Measurements from ENCODE around the gene PRPF31. TPM values are rescaled to one million over a fixed set of nuclear protein-coding genes. Genes with fewer than 3 reads are reported as not detected.
A peak's percentile ranks its signal among the peaks of the same experiment; 100 is the strongest.

PRPF31 gene
- total and polyA plus RNA-seq, 3 donors from 2014 or later = 56.4 to 66.6 (median 60.1) TPM

- Histone ChIP-seq H3K4me1 (peaks cover 20% of the 10 kb centered on the region), H3K36me3 (ENCODE audit: low read depth, missing control alignments) (no peaks in the 10 kb centered on the region), H3K9me3 (no peaks in the 10 kb centered on the region), H3K4me3 (peak overlapping the region; percentile 76 to 78), H3K27ac (peak overlapping the region; percentile 93 to 97), H3K27me3 (no peaks in the 10 kb centered on the region)
- WGBS, 2 donors = 7% methylated on average over 19 of the region's 19 CpGs
- DNase-seq = no peak
- TF ChIP-seq, protein P1, sequence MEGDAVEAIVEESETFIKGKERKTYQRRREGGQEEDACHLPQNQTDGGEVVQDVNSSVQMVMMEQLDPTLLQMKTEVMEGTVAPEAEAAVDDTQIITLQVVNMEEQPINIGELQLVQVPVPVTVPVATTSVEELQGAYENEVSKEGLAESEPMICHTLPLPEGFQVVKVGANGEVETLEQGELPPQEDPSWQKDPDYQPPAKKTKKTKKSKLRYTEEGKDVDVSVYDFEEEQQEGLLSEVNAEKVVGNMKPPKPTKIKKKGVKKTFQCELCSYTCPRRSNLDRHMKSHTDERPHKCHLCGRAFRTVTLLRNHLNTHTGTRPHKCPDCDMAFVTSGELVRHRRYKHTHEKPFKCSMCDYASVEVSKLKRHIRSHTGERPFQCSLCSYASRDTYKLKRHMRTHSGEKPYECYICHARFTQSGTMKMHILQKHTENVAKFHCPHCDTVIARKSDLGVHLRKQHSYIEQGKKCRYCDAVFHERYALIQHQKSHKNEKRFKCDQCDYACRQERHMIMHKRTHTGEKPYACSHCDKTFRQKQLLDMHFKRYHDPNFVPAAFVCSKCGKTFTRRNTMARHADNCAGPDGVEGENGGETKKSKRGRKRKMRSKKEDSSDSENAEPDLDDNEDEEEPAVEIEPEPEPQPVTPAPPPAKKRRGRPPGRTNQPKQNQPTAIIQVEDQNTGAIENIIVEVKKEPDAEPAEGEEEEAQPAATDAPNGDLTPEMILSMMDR (IDR thresholded peaks at IDR 0.05) = no peak
- TF ChIP-seq POLR2A (IDR thresholded peaks at IDR 0.05) = no peak
- intact Hi-C loops (cut with DNase I; ENCODE audit: low total_unique reads) = no loop called here
Observed at GRCh38 chr19:54158812-54159351, 43.3 kb downstream of the PRPF31 start.

GRCh38 chr19:54159352-54160181 lies 44.0 kb downstream of the PRPF31 start, which contains the start of gene LENG1:
Gene LENG1 (minus strand): TSS chr19:54159721. CDS start chr19:54159695, 26 bp downstream.
- intact Hi-C loops (cut with DNase I; ENCODE audit: low total_unique reads) = no loop called here

GRCh38 chr19:54160182-54160811 lies 44.7 kb downstream of the PRPF31 start:
- Histone ChIP-seq H3K27me3 (no peaks in the 10 kb centered on the region), H3K4me1 (peaks cover 20% of the 10 kb centered on the region), H3K9me3 (no peaks in the 10 kb centered on the region), H3K4me3 (peak overlapping the region; percentile 76 to 78), H3K27ac (peak overlapping the region; percentile 82 to 83), H3K36me3 (ENCODE audit: low read depth, missing control alignments) (no peaks in the 10 kb centered on the region)
- TF ChIP-seq, protein P1 (IDR thresholded peaks at IDR 0.05) = no peak
- TF ChIP-seq POLR2A (IDR thresholded peaks at IDR 0.05) = no peak
- no peak for DNase-seq
- 2% methylated on average over 16 to 28 of the region's 28 CpGs for WGBS, 2 donors
- intact Hi-C loops (cut with DNase I; ENCODE audit: low total_unique reads) = no loop called here

More at GRCh38 chr19:54159352-54160181, 44.0 kb downstream of the PRPF31 start, which contains the start of gene LENG1:
- Histone ChIP-seq H3K9me3 (no peaks in the 10 kb centered on the region), H3K4me1 (peaks cover 20% of the 10 kb centered on the region), H3K27ac (peak within 1 kb of the TSS; percentile 93 to 97), H3K36me3 (ENCODE audit: low read depth, missing control alignments) (no peaks in the 10 kb centered on the region), H3K27me3 (no peaks in the 10 kb centered on the region), H3K4me3 (peak within 1 kb of the TSS; percentile 76 to 78)
- TF ChIP-seq, protein P1 (IDR thresholded peaks at IDR 0.05) = peak in 1 of 3 experiments; percentile 27
- no peak for TF ChIP-seq POLR2A (IDR thresholded peaks at IDR 0.05)
- WGBS, 2 donors = 0% methylated on average over 11 to 72 of the region's 72 CpGs
- peak; percentile 100 for DNase-seq

- intact Hi-C loops (cut with DNase I; ENCODE audit: low total_unique reads) = no loop called here
- peaks cover 20% of the 10 kb centered on the region for H3K4me1 ChIP-seq
- no peak for DNase-seq
Observed at GRCh38 chr19:54160854-54161253, 45.3 kb downstream of the PRPF31 start.

More at GRCh38 chr19:54160854-54161253, 45.3 kb downstream of the PRPF31 start:
- Histone ChIP-seq H3K36me3 (ENCODE audit: low read depth, missing control alignments) (no peaks in the 10 kb centered on the region), H3K27me3 (no peaks in the 10 kb centered on the region), H3K27ac (peak overlapping the region; percentile 82 to 83), H3K9me3 (no peaks in the 10 kb centered on the region), H3K4me3 (peak overlapping the region in 1 of 2 donors; percentile 76)
- TF ChIP-seq, protein P1 (IDR thresholded peaks at IDR 0.05) = no peak
- no peak for TF ChIP-seq POLR2A (IDR thresholded peaks at IDR 0.05)
- WGBS, 2 donors = 17 to 22% methylated on average over 13 of the region's 13 CpGs
